Neural cell (in vitro differentiated cells): ENCODE data around the gene FRA10AC1. TPM values are rescaled to one million over a fixed set of nuclear protein-coding genes. Genes with fewer than 3 reads are reported as not detected.

Source experiments
- H2AFZ ChIP-seq: fragments of 200-600, 300-800 bp; sonication (generic), shearing (Covaris generic); 2 replicates; pipeline ENCODE4 v1.6.0; 2014; ENCODE audit warnings: low read depth, mild to moderate bottlenecking, antibody characterized with exemption, low read length, moderate library complexity
- H3F3A ChIP-seq: fragments of 200-600 bp; shearing (Covaris generic); 2 replicates; pipeline ENCODE4 v1.6.1; 2016; ENCODE audit warnings: mild to moderate bottlenecking, moderate library complexity, mixed read lengths, antibody characterized with exemption, low read length; ENCODE audit not compliant: insufficient read depth, poor library complexity, severe bottlenecking
- H3K27ac ChIP-seq: fragments of 200-600, 300-800 bp; sonication (generic), shearing (Covaris generic); 2 replicates; pipeline ENCODE4 v1.5.1; 2014; ENCODE audit warnings: mild to moderate bottlenecking, low read length, moderate library complexity
- H3K27me3 ChIP-seq: fragments of 300-800, 200-600 bp; sonication (generic), shearing (Covaris generic); 2 replicates; pipeline ENCODE4 v1.6.0; 2014; ENCODE audit warnings: mild to moderate bottlenecking, low read depth, low read length, moderate library complexity; ENCODE audit not compliant: insufficient read depth
- H3K36me3 ChIP-seq: fragments of 300-800, 200-600 bp; sonication (generic), shearing (Covaris generic); 2 replicates; pipeline ENCODE4 v1.5.1; 2014; ENCODE audit warnings: mild to moderate bottlenecking, antibody characterized with exemption, low read length, moderate library complexity; ENCODE audit not compliant: insufficient read depth
- H3K4me2 ChIP-seq: fragments of 300-800, 200-600 bp; sonication (generic), shearing (Covaris generic); 2 replicates; pipeline ENCODE4 v1.6.0; 2014; ENCODE audit warnings: mild to moderate bottlenecking, low read length
- H3K4me3 ChIP-seq: fragments of 300-800, 200-600 bp; sonication (generic), shearing (Covaris generic); 2 replicates; pipeline ENCODE4 v1.5.1; 2014; ENCODE audit warnings: mild to moderate bottlenecking, low read length, moderate library complexity
- H3K79me2 ChIP-seq: fragments of 200-600 bp; shearing (Covaris generic); replicated peaks from 2 replicates; pipeline ENCODE4 v1.6.0; 2014; ENCODE audit warnings: mild to moderate bottlenecking, low read length, moderate library complexity; ENCODE audit not compliant: insufficient read depth
- H3K9ac ChIP-seq: fragments of 300-800, 200-600 bp; sonication (generic), shearing (Covaris generic); 2 replicates; pipeline ENCODE4 v1.6.1; 2016; ENCODE audit warnings: mild to moderate bottlenecking, low read length, mixed read lengths
- H3K9me2 ChIP-seq: fragments of 200-600 bp; shearing (Covaris generic); 2 replicates; pipeline ENCODE4 v1.6.1; 2016; ENCODE audit warnings: mild to moderate bottlenecking, low read length, mixed read lengths; ENCODE audit not compliant: insufficient read depth
- H3K9me3 ChIP-seq: fragments of 200-600, 300-800 bp; sonication (generic), shearing (Covaris generic); 2 replicates; pipeline ENCODE4 v1.6.1; 2016; ENCODE audit warnings: mild to moderate bottlenecking, mixed run types, low read length, moderate library complexity, mixed read lengths
- H4K20me1 ChIP-seq: fragments of 200-600 bp; shearing (Covaris generic); 2 replicates; pipeline ENCODE4 v1.6.1; 2016; ENCODE audit warnings: mild to moderate bottlenecking, mixed run types; ENCODE audit not compliant: insufficient read depth
- EP300 ChIP-seq: fragments of 450-650 bp; conservative IDR thresholded peaks from 2 replicates; pipeline ENCODE4 v1.6.1; 2014; ENCODE audit warnings: antibody characterized with exemption, mild to moderate bottlenecking, moderate library complexity; ENCODE audit not compliant: poor library complexity, severe bottlenecking
- EZH2 ChIP-seq: fragments of 200-600, 300-800 bp; shearing (Covaris generic), sonication (generic); IDR thresholded peaks from 2 replicates; pipeline ENCODE4 v1.6.1; 2014; ENCODE audit warnings: antibody characterized with exemption, low read length, borderline replicate concordance, mild to moderate bottlenecking; ENCODE audit not compliant: insufficient read depth, poor library complexity, severe bottlenecking
- MXI1 ChIP-seq: fragments of 450-650 bp; conservative IDR thresholded peaks from 2 replicates; pipeline ENCODE4 v1.6.1; 2014; ENCODE audit warnings: antibody characterized with exemption, mild to moderate bottlenecking; ENCODE audit not compliant: poor library complexity, severe bottlenecking
- POLR2AphosphoS5 ChIP-seq: IDR thresholded peaks from 2 replicates; pipeline ENCODE4 v1.6.1; 2012
- RAD21 ChIP-seq: fragments of 450-650 bp; conservative IDR thresholded peaks from 2 replicates; pipeline ENCODE4 v1.6.1; 2014; ENCODE audit warnings: antibody characterized with exemption, mild to moderate bottlenecking, moderate library complexity
- SMC3 ChIP-seq: fragments of 450-650 bp; conservative IDR thresholded peaks from 2 replicates; pipeline ENCODE4 v1.6.1; 2014; ENCODE audit warnings: antibody characterized with exemption, mild to moderate bottlenecking, moderate library complexity; ENCODE audit not compliant: poor library complexity
- TAF1 ChIP-seq: IDR thresholded peaks from 2 replicates; pipeline ENCODE4 v1.6.1; 2012; ENCODE audit warnings: low read depth
- polyA plus RNA-seq: library from polyadenylated mRNA; depleted of rRNA; stranded (reverse); fragments of >200 nt; gene quantifications from 2 replicates; pipeline ENCODE4 v1.2.3, GENCODE V29; 2014
- TF ChIP-seq, protein P1 (sequence below): IDR thresholded peaks from 2 replicates; pipeline ENCODE4 v1.6.1; 2012; ENCODE audit warnings: borderline replicate concordance
- TF ChIP-seq, protein P2 (sequence below): fragments of 450-650 bp; IDR thresholded peaks from 2 replicates; pipeline ENCODE4 v1.5.1; 2014; ENCODE audit warnings: antibody characterized with exemption, mild to moderate bottlenecking, moderate library complexity; ENCODE audit not compliant: poor library complexity, severe bottlenecking

FRA10AC1 gene
- polyA plus RNA-seq, 1 donor from 2014 or later, result 22.8 TPM

DNA sequence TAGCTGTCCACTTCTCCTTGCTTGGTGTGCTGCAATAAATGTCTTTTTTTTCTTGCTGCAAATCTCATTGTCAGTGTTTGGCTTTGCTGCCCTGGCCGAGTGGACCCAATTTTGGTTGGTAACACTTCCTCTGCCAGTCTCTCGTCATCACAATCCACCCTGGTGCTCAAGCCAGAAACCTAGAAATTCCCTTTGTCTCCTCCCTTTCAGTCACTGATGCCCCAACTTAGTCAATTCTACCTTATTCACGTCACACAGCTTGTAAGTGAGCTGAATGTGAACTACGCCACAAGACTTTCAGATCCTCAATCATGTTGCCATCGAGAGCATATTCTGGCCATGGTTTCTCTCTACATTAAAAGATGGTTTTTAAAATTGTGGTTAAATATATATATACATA, 13.0 kb upstream of the FRA10AC1 start:
- Histone ChIP-seq H2AFZ (no peak overlapping the region), H3K79me2 (no peaks in the 10 kb centered on the region), H3K9ac (no peak overlapping the region), H3K4me2 (no peak overlapping the region), H3K36me3 (no peaks in the 10 kb centered on the region), H4K20me1 (no peaks in the 10 kb centered on the region), H3K4me3 (no peak overlapping the region), H3K9me3 (no peaks in the 10 kb centered on the region), H3K9me2 (no peaks in the 10 kb centered on the region), H3K27me3 (no peaks in the 10 kb centered on the region), H3K27ac (no peak overlapping the region), H3F3A (no peaks in the 10 kb centered on the region)
- TF ChIP-seq SMC3, result no peak

DNA sequence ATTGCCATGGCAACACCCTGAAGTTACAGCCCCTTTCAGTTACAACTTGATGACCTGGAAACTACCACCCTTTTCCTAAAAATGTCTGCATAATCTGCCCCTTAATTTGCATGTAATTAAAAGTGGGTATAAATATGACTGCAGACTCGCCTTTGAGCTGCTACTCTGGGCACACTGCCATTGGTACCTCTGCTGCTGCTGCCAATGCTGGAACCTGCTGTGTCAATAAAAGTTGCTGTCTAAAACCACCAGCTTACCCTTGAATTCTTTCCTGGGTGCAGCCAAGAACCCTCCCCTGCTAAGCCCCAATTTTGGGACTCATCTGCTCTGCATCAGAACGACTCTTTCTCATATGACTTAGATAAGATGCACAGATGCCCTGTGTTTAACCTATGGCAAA, 10.2 kb upstream of the FRA10AC1 start:
- TF ChIP-seq MXI1, result no peak
- TF ChIP-seq, protein P1, sequence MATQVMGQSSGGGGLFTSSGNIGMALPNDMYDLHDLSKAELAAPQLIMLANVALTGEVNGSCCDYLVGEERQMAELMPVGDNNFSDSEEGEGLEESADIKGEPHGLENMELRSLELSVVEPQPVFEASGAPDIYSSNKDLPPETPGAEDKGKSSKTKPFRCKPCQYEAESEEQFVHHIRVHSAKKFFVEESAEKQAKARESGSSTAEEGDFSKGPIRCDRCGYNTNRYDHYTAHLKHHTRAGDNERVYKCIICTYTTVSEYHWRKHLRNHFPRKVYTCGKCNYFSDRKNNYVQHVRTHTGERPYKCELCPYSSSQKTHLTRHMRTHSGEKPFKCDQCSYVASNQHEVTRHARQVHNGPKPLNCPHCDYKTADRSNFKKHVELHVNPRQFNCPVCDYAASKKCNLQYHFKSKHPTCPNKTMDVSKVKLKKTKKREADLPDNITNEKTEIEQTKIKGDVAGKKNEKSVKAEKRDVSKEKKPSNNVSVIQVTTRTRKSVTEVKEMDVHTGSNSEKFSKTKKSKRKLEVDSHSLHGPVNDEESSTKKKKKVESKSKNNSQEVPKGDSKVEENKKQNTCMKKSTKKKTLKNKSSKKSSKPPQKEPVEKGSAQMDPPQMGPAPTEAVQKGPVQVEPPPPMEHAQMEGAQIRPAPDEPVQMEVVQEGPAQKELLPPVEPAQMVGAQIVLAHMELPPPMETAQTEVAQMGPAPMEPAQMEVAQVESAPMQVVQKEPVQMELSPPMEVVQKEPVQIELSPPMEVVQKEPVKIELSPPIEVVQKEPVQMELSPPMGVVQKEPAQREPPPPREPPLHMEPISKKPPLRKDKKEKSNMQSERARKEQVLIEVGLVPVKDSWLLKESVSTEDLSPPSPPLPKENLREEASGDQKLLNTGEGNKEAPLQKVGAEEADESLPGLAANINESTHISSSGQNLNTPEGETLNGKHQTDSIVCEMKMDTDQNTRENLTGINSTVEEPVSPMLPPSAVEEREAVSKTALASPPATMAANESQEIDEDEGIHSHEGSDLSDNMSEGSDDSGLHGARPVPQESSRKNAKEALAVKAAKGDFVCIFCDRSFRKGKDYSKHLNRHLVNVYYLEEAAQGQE, result no peak
- H3K9ac ChIP-seq, result no peak overlapping the region
- no peak overlapping the region for H2AFZ ChIP-seq

DNA sequence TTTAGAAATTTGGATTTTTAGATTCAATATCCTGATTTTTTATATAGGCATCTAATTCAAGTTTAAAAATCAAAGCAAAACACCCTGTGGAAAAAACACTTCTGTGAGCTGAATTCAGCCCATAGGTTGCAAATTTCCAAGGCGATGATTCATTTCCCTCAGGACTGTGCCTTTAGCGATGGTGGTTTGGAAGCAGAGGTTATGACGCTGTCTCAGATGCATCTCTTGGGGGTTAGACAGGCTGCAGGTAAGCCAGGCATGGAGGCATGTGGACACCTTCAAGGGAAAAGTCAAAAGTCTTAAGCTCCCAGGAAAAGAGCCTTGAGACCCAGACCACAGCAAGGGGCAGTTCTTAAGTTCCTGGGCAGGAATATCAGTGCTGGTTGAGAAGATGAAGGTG, 9.5 kb upstream of the FRA10AC1 start:
- Histone ChIP-seq H3K79me2 (no peaks in the 10 kb centered on the region), H3K4me3 (no peak overlapping the region), H4K20me1 (no peaks in the 10 kb centered on the region), H3K27ac (no peak overlapping the region), H3K36me3 (no peaks in the 10 kb centered on the region), H3K9me3 (no peaks in the 10 kb centered on the region), H2AFZ (no peak overlapping the region), H3K4me2 (no peak overlapping the region), H3K27me3 (no peaks in the 10 kb centered on the region), H3K9me2 (no peaks in the 10 kb centered on the region), H3K9ac (no peak overlapping the region), H3F3A (no peaks in the 10 kb centered on the region)
- TF ChIP-seq TAF1, result no peak
- TF ChIP-seq EP300, result no peak
- no peak for TF ChIP-seq RAD21
- no peak for TF ChIP-seq SMC3
- TF ChIP-seq, protein P2, sequence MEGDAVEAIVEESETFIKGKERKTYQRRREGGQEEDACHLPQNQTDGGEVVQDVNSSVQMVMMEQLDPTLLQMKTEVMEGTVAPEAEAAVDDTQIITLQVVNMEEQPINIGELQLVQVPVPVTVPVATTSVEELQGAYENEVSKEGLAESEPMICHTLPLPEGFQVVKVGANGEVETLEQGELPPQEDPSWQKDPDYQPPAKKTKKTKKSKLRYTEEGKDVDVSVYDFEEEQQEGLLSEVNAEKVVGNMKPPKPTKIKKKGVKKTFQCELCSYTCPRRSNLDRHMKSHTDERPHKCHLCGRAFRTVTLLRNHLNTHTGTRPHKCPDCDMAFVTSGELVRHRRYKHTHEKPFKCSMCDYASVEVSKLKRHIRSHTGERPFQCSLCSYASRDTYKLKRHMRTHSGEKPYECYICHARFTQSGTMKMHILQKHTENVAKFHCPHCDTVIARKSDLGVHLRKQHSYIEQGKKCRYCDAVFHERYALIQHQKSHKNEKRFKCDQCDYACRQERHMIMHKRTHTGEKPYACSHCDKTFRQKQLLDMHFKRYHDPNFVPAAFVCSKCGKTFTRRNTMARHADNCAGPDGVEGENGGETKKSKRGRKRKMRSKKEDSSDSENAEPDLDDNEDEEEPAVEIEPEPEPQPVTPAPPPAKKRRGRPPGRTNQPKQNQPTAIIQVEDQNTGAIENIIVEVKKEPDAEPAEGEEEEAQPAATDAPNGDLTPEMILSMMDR, result no peak
- no peak for TF ChIP-seq POLR2AphosphoS5
- TF ChIP-seq, protein P1, result no peak
- TF ChIP-seq EZH2, result no peak
- TF ChIP-seq MXI1, result no peak

More for the DNA sequence above, 10.2 kb upstream of the FRA10AC1 start:
- Histone ChIP-seq H3K4me2 (no peak overlapping the region), H3K9me3 (no peaks in the 10 kb centered on the region), H3K79me2 (no peaks in the 10 kb centered on the region), H3K27me3 (no peaks in the 10 kb centered on the region), H3K27ac (no peak overlapping the region), H4K20me1 (no peaks in the 10 kb centered on the region), H3F3A (no peaks in the 10 kb centered on the region), H3K4me3 (no peak overlapping the region), H3K36me3 (no peaks in the 10 kb centered on the region), H3K9me2 (no peaks in the 10 kb centered on the region)
